22Rv1 (cell line): ENCODE data around the gene DLL1.
A peak's percentile ranks its signal among the peaks of the same experiment; 100 is the strongest.

Experiments
- H3K27ac ChIP-seq: fragments of 450-650 bp; 2 replicates; pipeline ENCODE4 v1.5.1; 2017
- CTCF ChIP-seq: fragments of 450-650 bp; IDR thresholded peaks from 2 replicates; pipeline ENCODE4 v1.5.1; 2017; ENCODE audit warnings: mild to moderate bottlenecking
- ZFX ChIP-seq: fragments of 450-650 bp; IDR thresholded peaks from 2 replicates; pipeline ENCODE4 v1.6.1; 2017; ENCODE audit warnings: antibody characterized with exemption, borderline replicate concordance

DLL1 gene

GRCh38 chr6:170264086-170264485 lies 26.8 kb downstream of the DLL1 start:
- no peak for TF ChIP-seq CTCF
- no peak for TF ChIP-seq ZFX
- no peak overlapping the region for H3K27ac ChIP-seq

- no peak for TF ChIP-seq ZFX
- no peak for TF ChIP-seq CTCF
- no peak overlapping the region for H3K27ac ChIP-seq
Observed at GRCh38 chr6:170263410-170263809, 27.5 kb downstream of the DLL1 start.

- TF ChIP-seq ZFX (no peak), CTCF (no peak)
- H3K27ac ChIP-seq: no peak overlapping the region
Observed at GRCh38 chr6:170262489-170263088, 28.3 kb downstream of the DLL1 start.

GRCh38 chr6:170261643-170262488 lies 29.0 kb downstream of the DLL1 start:
- H3K27ac ChIP-seq: no peak overlapping the region
- no peak for TF ChIP-seq ZFX
- TF ChIP-seq CTCF: no peak

- TF ChIP-seq ZFX: no peak
- TF ChIP-seq CTCF: peak; percentile 23; the same call in 1 of the 2 replicates
- H3K27ac ChIP-seq: no peak overlapping the region
Observed at GRCh38 chr6:170260686-170261085, 30.2 kb downstream of the DLL1 start.

GRCh38 chr6:170259278-170259677 lies 31.6 kb downstream of the DLL1 start:
- TF ChIP-seq ZFX: no peak
- TF ChIP-seq CTCF: no peak
- no peak overlapping the region for H3K27ac ChIP-seq

- TF ChIP-seq CTCF (no peak), ZFX (no peak)
- H3K27ac ChIP-seq: no peak overlapping the region
Observed at GRCh38 chr6:170258407-170258806, 32.5 kb downstream of the DLL1 start.
